Dendritic cell treated with granulocyte-macrophage colony-stimulating factor and Interleukin-4, amounts not matched to agents 40 ng/mL and 50 ng/mL, for 4 days (primary cell): ENCODE data around the gene CDH1.
"Not testable (repeated sequence)": the region's sequence is repeated elsewhere in the genome, so short reads cannot be mapped to it uniquely, and the experiment has no call there.

Source experiments
- H3K27ac Mint-ChIP-seq: one replicate; pipeline ENCODE4 v1.8.0; 2022; ENCODE audit warnings: mild to moderate bottlenecking, mixed read lengths
- H3K27me3 Mint-ChIP-seq: one replicate; pipeline ENCODE4 v1.8.0; 2022; ENCODE audit warnings: mild to moderate bottlenecking, mixed read lengths
- H3K36me3 Mint-ChIP-seq: one replicate; pipeline ENCODE4 v1.8.0; 2022; ENCODE audit warnings: low read depth, mixed read lengths
- H3K4me1 Mint-ChIP-seq: one replicate; pipeline ENCODE4 v1.8.0; 2022; ENCODE audit warnings: low read depth, mixed read lengths
- H3K4me3 Mint-ChIP-seq: one replicate; pipeline ENCODE4 v1.8.0; 2022; ENCODE audit warnings: mild to moderate bottlenecking, moderate library complexity, mixed read lengths
- H3K9me3 Mint-ChIP-seq: one replicate; pipeline ENCODE4 v1.8.0; 2022; ENCODE audit warnings: mixed read lengths
- intact Hi-C: fragments of 100-400 bp; cut with micrococcal nuclease; formaldehyde crosslinking; loops from one replicate; pipeline ENCODE4 v1.15.0; 2022

Gene CDH1

DNA sequence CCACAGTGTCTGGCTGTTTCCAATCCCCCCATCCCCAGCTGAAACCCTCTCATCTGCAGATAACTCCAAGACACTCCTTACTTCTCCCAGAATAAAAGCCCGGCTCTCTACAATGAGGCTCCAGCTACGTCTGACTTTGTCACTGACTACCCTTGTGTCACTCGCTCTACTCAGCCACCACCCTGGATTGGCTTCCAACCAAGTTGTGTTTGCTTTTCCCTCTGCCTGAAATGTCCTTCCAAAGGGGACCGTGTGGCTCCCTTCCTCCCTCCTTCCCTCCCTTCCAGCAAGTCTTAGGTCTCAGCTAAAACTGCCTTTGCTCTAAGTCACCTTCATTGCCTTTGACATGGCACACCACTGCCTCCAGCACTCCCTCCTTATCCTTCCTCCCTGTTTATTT, 42.8 kb downstream of the CDH1 start:
- no peak overlapping the region for H3K4me3 Mint-ChIP-seq
- H3K27ac Mint-ChIP-seq, result no peak overlapping the region
- no peaks in the 10 kb centered on the region for H3K9me3 Mint-ChIP-seq
- H3K4me1 Mint-ChIP-seq, result peaks cover 13% of the 10 kb centered on the region
- H3K27me3 Mint-ChIP-seq, result peaks cover 3% of the 10 kb centered on the region
- intact Hi-C loops, result no loop called here
- no peaks in the 10 kb centered on the region for H3K36me3 Mint-ChIP-seq

DNA sequence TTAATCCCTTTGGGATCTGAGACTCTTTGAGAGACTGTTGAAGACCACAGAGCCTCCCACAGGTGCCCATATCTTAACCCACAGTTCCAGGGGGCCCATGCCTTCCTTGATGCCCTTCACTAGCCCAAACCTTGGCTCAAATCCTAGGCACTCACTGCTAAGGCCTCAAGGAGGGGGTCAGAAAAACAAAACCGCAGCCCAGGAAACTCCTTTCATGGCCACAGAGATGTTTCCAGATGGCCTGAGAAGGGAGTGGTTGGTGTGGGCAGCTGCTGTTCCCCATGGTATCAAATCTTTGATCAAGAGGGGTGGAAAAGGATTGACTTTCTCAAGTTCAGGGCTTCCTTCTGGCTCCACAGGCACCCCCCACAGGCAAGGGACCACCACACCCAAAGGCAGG, 44.7 kb downstream of the CDH1 start:
- no peak overlapping the region for H3K4me3 Mint-ChIP-seq
- H3K36me3 Mint-ChIP-seq, result no peaks in the 10 kb centered on the region
- H3K27me3 Mint-ChIP-seq, result peaks cover 6% of the 10 kb centered on the region
- intact Hi-C loops, result no loop called here
- H3K4me1 Mint-ChIP-seq, result peaks cover 13% of the 10 kb centered on the region
- H3K9me3 Mint-ChIP-seq, result no peaks in the 10 kb centered on the region
- no peak overlapping the region for H3K27ac Mint-ChIP-seq

DNA sequence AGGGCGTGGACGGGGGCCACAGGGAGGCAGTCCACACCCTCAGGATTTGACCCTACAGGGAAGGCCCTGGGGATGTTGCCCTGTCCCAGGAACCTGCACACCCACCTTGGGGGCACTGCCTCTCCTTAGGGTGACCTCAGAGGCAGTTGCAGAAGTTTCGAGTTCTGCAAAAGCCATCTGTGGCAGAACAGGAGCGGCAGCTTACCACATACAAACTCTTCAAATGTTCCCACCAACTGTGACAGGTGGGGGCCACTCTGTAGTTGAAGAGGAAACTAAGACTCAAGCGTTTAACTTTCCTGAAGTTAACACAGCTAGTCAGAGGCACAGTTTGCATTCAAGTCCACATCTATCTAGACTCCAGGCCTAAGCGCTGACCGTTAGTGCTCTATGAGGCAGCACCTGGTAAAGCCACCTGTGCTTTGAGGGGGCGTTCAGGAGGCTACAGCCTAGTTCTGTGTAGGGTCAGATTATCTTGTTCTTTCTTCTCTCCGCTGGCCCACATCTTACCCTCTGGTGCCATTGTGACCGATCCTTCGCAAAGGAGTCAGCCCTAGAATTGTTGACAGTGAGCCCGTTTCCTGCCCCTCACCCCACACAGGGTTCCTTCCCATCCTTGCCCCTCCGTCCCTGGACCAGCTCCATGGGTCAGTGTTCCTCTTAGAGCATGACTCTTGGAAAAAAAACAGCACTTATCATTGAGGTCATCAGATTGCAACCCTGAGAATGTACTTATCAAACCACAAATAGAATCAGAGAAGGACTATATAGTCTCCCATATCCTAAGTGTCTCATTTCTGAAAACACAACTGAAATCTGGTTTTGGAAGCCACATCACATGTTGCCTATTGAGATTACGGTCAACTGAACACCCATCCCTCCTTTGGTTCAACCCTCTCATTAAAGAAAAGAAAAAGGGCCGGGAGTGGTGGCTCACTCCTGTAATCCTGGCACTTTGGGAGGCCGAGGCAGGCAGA, 45.4 kb downstream of the CDH1 start:
- intact Hi-C loops, result no loop called here
- Mint-ChIP-seq H3K4me1 (peaks cover 13% of the 10 kb centered on the region), H3K4me3 (no peak overlapping the region), H3K27ac (no peak overlapping the region), H3K9me3 (no peaks in the 10 kb centered on the region), H3K27me3 (peaks cover 6% of the 10 kb centered on the region), H3K36me3 (no peaks in the 10 kb centered on the region)

DNA sequence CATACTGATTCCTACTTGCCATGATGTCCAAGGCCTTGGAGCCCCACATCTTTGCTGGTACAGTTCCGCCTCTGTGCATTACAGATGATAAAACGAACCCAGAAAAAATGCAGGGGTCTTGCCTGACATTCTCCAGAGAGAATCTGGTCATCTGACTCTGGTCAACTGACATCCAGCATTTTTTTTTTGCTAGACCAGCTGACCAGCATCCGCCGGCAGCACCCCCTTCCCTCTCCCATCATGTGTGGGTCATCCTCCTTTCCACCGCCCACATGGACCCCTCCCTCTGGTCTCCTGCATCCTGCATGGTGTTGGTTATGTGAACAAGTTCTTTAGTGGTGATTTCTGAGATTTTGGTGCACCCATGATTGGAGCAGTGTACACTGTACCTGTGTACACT, 47.1 kb downstream of the CDH1 start:
- H3K36me3 Mint-ChIP-seq, result no peaks in the 10 kb centered on the region
- H3K9me3 Mint-ChIP-seq, result no peaks in the 10 kb centered on the region
- intact Hi-C loops, result no loop called here
- no peak overlapping the region for H3K27ac Mint-ChIP-seq
- H3K4me1 Mint-ChIP-seq, result peaks cover 16% of the 10 kb centered on the region
- H3K27me3 Mint-ChIP-seq, result peaks cover 6% of the 10 kb centered on the region
- no peak overlapping the region for H3K4me3 Mint-ChIP-seq

DNA sequence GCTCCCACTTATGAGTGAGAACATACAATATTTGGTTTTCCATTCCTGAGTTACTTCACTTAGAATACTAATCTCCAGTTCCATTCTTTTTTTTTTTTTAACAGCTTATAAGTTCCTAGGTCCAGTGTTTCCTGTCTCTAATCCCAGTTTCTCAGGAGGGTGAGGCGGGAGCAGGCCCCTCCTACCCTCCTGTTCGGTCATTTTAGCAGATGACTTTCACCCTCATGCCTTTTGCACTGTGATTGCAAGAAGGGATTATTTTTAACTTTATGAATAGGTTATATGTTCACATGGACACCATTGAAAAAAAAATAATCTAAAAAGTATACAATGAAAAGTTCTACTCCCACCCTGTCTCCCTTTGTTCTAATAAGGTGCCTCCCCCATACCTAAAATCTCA, 47.6 kb downstream of the CDH1 start:
- H3K27ac Mint-ChIP-seq, result no peak overlapping the region
- intact Hi-C loops, result no loop called here
- H3K4me3 Mint-ChIP-seq, result no peak overlapping the region
- H3K27me3 Mint-ChIP-seq, result peaks cover 6% of the 10 kb centered on the region
- no peaks in the 10 kb centered on the region for H3K9me3 Mint-ChIP-seq
- H3K4me1 Mint-ChIP-seq, result peaks cover 20% of the 10 kb centered on the region
- no peaks in the 10 kb centered on the region for H3K36me3 Mint-ChIP-seq

DNA sequence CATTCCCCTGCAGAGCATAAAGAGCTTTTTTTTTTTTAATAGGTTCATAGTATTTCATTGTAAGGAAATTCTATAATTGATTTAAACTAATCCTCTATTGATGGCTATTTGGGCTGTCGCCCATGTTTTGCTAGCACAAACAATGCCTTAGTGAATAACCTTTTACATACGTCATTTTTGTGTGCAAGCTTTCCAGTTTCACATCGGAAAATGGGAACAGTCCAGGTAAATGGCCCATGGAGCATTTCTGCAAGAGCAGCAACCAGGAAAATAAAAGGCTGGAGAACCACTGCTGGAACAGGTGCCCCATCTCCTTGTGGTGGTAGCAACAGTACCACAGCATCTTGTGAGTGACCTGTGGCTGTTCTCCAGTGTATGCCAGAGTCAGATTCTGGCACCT, 48.6 kb downstream of the CDH1 start:
- Mint-ChIP-seq H3K27me3 (peaks cover 9% of the 10 kb centered on the region), H3K4me1 (peaks cover 30% of the 10 kb centered on the region), H3K4me3 (no peak overlapping the region), H3K36me3 (no peaks in the 10 kb centered on the region), H3K9me3 (no peaks in the 10 kb centered on the region), H3K27ac (no peak overlapping the region)
- intact Hi-C loops, result no loop called here

DNA sequence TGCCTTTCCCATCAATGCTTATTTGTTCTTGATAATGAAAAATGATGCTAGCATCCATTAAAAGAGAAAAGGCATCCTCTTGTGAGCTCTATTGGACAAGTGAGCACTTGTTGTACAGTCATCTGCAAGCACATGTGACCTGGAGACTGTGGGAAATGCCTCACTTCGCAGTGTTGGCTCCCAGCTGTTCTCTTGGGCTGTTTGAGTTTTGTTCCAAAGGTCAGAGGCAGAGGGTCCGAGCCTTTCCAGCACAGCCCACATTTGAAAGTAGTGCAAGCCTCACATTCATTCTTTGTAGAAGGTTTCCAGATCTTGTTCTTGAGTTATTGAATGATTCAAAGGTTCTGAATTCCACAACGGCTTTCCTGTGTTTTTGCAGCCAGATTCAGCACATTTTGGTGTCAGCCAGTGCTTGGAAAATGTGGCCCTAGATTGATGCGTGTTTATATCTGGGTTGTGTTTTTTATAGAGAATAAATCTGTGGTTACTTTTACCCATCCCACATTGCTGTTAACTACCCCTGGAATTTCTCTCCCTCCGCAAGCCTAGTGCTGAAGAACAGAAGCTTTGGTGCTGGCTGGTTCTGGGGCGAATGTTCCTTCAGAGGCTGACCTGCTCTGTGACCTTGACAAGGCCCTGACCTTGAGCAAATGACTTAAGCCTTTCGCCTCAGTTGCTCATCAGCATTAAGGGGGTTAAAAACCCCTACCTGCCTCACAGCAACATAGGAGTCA, 49.8 kb downstream of the CDH1 start:
- Mint-ChIP-seq H3K27ac (no peak overlapping the region), H3K9me3 (no peaks in the 10 kb centered on the region), H3K27me3 (peaks cover 9% of the 10 kb centered on the region), H3K4me3 (no peak overlapping the region), H3K36me3 (no peaks in the 10 kb centered on the region), H3K4me1 (peaks cover 37% of the 10 kb centered on the region)
- intact Hi-C loops, result no loop called here

DNA sequence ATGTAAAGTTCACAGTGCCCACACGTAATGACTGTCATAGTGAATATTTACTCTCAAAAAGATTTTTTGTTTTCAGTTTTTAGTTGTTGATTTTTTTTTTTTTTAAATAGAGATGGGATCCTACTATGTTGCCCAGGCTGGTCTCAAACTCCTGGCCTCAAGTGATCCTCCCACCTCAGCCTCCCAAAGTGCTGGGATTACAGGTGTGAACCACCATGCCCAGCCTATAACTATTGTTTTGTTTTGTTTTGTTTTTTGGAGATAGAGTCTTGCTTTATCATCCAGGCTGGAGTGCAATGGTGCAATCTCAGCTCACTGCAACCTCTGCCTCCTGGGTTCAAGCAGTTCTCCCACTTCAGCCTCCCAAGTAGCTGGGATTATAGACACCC, 50.3 kb downstream of the CDH1 start:
- intact Hi-C loops, H3K36me3 Mint-ChIP-seq, H3K4me3 Mint-ChIP-seq, H3K27me3 Mint-ChIP-seq, H3K27ac Mint-ChIP-seq, H3K9me3 Mint-ChIP-seq: not testable (repeated sequence)
- peaks cover 34% of the 10 kb centered on the region for H3K4me1 Mint-ChIP-seq

DNA sequence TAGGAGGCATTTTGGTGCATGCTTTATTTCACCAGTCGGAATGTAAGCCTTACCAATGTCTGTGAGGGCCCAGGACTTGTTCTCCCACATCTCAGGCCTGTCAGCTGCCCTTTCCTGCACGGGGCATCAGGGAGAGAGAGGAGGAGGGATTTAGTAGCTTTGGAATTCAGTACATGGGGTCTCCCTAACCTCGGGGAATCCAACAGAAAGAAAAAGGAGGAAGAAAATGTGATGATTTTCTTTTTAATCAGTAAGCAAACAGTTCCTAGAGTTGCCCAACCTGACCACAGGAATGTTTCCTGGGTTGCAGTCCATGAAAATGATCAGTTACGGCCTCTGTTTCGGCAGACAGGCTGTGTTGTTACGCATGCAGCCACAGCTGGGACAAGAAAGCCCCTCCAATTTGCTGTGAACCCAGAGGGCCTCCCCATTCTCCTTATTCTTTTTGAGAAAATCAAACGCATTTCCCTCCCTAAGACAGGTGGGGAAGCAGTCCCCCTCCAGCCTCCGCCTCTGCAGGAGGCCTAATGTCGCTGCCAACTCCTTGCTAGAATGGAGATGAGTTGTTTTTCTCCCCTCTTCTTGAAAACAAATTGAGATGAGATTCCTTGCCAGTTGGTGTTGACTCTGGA, 53.2 kb downstream of the CDH1 start:
- H3K27ac Mint-ChIP-seq, result no peak overlapping the region
- no peak overlapping the region for H3K4me3 Mint-ChIP-seq
- H3K27me3 Mint-ChIP-seq, result peaks cover 11% of the 10 kb centered on the region
- no peaks in the 10 kb centered on the region for H3K36me3 Mint-ChIP-seq
- intact Hi-C loops, result no loop called here
- peaks cover 38% of the 10 kb centered on the region for H3K4me1 Mint-ChIP-seq
- H3K9me3 Mint-ChIP-seq, result no peaks in the 10 kb centered on the region

DNA sequence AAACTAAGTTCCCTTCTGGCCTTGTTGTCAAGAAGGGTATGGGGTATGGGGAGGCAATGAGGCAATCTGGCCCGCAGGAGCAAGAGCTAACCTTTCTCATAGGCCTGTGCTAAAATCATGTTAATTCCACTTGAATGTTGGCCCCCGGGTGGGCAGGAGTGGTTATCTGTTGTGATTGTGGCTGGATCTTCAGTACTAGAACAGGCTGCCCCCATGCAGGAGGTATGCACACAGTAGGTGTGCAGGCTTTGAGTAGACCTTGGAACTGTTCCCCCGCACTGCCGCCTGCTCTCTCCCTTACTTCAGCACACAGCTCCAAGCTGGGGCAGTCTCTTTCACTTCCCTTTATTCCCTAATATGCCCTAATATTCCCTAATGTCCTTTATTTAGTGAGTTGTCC, 53.9 kb downstream of the CDH1 start:
- Mint-ChIP-seq H3K27me3 (peaks cover 11% of the 10 kb centered on the region), H3K4me3 (no peak overlapping the region), H3K4me1 (peaks cover 38% of the 10 kb centered on the region), H3K36me3 (no peaks in the 10 kb centered on the region), H3K9me3 (no peaks in the 10 kb centered on the region), H3K27ac (no peak overlapping the region)
- intact Hi-C loops, result no loop called here

DNA sequence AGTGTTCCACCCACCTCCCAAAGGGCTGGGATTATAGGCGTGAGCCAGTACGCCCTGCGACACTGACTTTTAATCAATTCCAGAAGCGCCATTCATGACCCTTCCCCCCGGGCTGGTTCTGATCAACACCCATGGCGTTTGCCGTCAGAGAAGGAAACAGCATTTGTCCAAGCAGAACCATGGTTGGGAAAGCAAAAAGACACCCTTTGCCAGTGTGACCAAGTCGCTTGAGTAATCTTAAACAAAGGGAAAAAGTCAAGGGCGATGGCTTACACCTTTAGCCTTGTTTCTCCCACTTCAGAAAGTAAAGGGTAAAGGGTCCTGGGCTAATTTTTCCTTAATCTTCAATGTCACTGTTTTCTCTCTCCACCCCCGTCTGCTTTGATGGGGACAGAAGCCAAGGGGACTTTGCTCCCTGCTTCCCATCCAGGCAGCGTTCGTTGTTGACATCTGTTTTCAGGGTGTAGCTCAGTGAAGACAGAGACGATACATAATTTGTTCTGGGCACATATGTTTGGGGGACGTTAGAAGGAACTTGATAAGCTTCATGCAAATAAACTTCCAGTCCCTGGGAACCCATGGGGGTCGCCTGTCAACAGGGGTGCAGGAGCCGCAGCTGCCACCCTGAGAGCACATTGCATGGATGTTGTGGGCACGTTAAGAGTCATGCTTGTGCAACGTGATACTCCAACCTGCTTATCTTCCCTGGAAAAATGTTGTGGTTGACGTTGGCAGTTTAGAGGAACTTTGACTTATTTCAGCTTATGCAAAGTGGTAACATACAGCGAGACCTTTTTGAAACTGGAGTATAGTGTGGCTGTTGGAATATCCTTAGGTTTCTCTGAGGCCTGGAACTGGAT, 55.6 kb downstream of the CDH1 start:
- intact Hi-C loops, result no loop called here
- H3K4me1 Mint-ChIP-seq, result peaks cover 38% of the 10 kb centered on the region
- H3K27me3 Mint-ChIP-seq, result peaks cover 8% of the 10 kb centered on the region
- H3K4me3 Mint-ChIP-seq, result no peak overlapping the region
- no peak overlapping the region for H3K27ac Mint-ChIP-seq
- H3K9me3 Mint-ChIP-seq, result no peaks in the 10 kb centered on the region
- H3K36me3 Mint-ChIP-seq, result no peaks in the 10 kb centered on the region

DNA sequence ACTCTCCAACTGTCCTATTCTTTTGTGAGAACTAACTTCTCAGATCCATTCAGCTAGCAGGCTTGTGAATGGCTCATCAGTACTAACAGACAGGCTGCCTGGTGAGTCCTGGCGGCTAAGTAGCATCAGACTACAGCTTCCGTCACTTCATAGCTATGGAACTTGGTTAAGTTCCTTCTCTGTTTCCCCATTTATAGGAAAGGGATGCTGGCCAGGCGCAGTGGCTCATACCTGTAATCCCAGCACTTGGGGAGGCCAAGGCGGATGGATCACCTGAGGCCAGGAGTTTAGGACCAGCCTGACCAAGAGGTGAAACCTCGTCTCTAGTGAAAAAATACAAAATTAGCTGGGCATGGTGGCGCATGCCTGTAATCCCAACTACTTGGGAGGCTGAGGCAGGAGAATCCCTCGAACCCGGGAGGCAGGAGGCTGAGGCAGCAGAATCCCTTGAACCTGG, 56.3 kb downstream of the CDH1 start:
- Mint-ChIP-seq H3K27ac (no peak overlapping the region), H3K36me3 (no peaks in the 10 kb centered on the region), H3K4me1 (peaks cover 38% of the 10 kb centered on the region), H3K9me3 (no peaks in the 10 kb centered on the region), H3K27me3 (peaks cover 11% of the 10 kb centered on the region), H3K4me3 (no peak overlapping the region)
- intact Hi-C loops, result no loop called here

DNA sequence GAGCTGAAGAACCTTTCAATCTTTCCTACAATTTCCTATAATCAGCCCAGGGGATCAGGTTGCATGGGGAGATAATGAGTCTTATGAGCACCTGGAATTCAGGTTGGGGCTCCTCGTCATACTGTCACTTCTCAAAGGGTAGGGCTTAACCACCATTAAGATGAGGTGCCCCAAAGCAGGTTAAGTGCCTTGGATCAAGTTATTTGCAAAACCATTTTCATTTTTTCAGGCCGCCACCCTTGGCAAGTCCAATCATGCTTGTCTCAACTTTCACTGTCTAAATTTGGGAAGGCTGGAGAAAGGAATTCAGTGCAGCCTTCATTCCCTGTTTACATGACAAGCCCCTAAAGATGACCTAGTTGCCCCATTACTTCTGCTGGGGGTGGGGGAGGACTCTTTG, 61.3 kb downstream of the CDH1 start:
- no peaks in the 10 kb centered on the region for H3K36me3 Mint-ChIP-seq
- intact Hi-C loops, result no loop called here
- H3K4me1 Mint-ChIP-seq, result no peaks in the 10 kb centered on the region

More for the DNA sequence above, 61.3 kb downstream of the CDH1 start:
- H3K4me3 Mint-ChIP-seq, result no peak overlapping the region
- H3K9me3 Mint-ChIP-seq, result no peaks in the 10 kb centered on the region
- no peak overlapping the region for H3K27ac Mint-ChIP-seq
- peaks cover 5% of the 10 kb centered on the region for H3K27me3 Mint-ChIP-seq
